Erythroblast (primary cell): ENCODE data around the gene NKD1.

Experiments used
- DNase-seq, 2 experiments: peaks; one replicate each; lab custom pipeline; 2025; lab: John Stamatoyannopoulos, UW
- GATA1 ChIP-seq: IDR thresholded peaks from 2 replicates; pipeline ENCODE4 v1.6.1; 2011; ENCODE audit warnings: low read depth, mild to moderate bottlenecking, control low read depth, low read length, moderate library complexity
- POLR2A ChIP-seq: IDR thresholded peaks from 2 replicates; pipeline ENCODE4 v1.6.1; 2011; ENCODE audit warnings: mild to moderate bottlenecking, low read length

The NKD1 gene

GRCh38 chr16:50537533-50538290 lies 10.5 kb upstream of the NKD1 start:
- DNase-seq, result no peak
- TF ChIP-seq GATA1 (no peak), POLR2A (no peak)

DNA sequence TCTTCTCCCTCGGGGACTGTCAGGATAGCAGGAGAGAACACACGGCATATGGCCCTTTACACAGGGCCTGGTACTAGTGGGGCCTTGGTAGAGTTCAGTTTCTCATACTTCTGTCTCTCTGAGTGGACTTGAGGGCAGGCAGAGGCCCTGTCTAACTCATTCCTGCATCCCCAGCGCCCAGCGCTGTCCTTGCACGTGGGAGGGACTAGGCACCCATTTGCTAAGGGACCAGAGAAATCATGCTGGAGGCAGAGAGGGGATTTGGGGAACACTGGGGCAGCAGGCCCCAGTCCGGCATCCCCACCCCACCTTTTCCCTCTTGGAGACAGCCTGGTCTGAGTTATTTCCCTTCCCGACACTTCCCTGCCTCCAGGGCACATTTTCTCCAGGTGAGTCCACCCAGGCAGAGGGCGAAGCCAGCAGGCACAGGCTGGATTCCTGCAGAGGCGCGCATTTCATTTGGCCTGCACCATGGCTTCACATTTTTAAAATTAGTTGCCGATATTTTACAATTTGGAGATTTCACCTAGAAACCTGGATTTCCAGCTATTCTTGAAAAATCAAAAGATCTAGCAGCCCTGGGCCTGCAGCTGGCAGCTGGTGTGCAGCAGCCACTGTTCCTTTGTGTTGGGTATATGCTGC lies 9.7 kb upstream of the NKD1 start:
- no peak for TF ChIP-seq GATA1
- no peak for TF ChIP-seq POLR2A
- DNase-seq, result no peak

GRCh38 chr16:50539053-50539695 lies 9.0 kb upstream of the NKD1 start:
- TF ChIP-seq GATA1 (no peak), POLR2A (no peak)
- DNase-seq, result no peak

DNA sequence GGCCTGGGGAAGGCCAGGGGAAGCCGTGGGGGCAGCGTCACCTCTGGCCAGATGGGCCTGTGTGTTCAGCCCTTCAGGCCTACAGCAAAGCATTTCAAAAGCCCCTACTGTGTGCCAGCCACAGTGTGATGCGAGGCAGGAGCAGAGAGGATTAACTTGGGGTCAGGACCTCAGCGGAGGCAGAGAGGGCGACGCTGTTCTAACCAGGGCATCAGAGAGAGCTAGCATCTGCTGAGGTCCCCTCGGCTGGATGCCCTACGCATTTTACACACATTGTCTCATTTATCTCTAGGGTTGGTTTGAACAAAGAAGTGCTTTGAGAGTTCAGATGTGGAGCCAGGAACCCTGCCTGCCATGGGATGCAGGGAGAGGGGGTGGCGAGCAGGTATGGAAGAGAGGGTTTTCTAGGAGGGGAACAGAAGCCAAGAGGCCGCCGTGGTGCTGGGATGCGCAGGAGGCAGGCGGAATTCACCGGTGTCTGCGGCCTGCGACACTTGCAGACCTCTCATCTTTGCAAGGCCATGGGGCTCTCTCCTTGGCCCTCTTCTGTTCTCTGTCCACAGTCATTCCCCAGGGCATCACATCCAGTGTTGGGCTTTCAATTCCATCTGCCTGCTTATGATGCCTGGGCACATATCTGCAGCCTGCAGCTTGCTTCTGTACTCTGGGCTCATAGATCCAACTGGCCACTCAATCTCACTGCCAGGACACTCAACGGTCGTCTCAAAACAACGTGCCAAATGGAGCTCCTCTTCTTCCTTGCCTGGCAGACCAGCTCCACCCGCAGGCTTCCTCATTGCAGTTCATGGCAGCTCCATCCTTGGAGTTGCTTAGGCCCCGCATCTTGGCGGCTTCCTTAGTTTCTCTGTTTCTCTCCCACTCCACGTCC lies 8.1 kb upstream of the NKD1 start:
- no peak for TF ChIP-seq POLR2A
- no peak for TF ChIP-seq GATA1

DNA sequence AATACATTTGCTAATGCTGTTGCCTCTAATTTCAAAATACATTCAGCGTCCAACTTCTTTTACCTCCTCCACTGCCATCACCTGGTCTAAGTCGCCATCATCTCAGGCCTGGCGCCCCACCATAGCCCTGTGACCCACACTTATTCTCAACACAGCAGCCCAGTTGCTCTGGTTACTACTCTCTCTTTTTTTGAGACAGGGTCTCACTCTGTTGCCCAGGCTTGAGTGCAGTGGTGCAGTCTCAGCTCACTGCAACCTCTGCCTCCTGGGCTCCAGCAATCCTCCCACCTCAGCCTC lies 7.5 kb upstream of the NKD1 start:
- DNase-seq, result no peak
- TF ChIP-seq POLR2A (no peak), GATA1 (no peak)

More for the DNA sequence above, 8.1 kb upstream of the NKD1 start:
- DNase-seq, result no peak

GRCh38 chr16:50542703-50543102 lies 5.5 kb upstream of the NKD1 start:
- DNase-seq, result no peak
- TF ChIP-seq GATA1 (no peak), POLR2A (no peak)

DNA sequence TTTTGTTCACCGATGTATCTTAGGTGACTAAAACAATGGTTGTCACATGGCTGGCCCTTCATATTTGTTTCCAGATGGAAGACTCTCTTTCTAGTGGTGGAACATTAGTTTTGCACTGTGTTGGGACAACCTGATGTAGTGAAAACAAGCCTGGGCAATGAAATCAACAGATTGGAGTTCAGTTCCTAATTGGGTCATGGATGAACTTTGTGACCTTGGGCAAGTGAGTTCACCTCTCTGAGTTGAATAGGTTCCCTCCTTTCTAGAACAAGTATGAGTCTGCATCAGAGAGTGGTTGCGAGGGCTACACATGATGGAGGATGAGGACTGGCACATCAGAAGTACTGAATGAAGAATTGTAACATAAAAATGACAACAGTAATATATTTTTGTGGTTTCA lies 2.1 kb upstream of the NKD1 start:
- no peak for TF ChIP-seq GATA1
- no peak for TF ChIP-seq POLR2A
- no peak for DNase-seq

- TF ChIP-seq POLR2A (no peak), GATA1 (no peak)
- DNase-seq, result peak; percentile 49 to 50
Observed at GRCh38 chr16:50547340-50548124, 664 bp upstream of the NKD1 start.

DNA sequence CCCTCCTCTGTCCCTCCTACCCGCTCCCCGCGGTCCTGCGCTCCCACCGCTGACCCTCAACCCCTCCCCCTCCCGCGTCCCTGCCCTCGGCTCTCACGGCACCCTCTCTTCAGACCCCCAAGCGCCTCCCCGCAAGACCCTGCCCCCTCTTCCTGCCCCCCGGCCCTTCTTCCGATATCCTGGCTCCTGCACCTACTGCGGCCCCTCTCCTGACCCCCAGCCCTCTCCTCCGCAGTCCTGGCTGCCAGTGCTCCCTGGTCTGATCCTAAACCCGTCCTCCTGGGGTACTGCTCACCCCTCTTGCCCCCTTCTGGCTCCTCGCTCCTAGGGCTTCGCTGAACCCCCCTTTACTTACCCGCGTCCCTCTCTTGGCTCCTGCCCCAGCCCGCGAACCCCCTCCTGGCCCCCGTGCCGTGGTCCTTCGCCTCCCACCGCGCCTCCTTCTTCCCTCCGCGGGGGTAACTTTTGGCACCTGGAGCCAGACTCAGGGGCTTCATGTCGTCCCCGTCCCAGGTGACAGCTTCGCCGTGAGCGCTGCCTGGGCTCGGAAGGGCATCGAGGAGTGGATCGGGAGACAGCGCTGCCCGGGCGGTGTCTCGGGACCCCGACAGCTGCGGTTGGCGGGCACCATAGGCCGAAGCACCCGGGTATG lies 839 bp downstream of the NKD1 start:
- TF ChIP-seq GATA1 (no peak), POLR2A (no peak)
- DNase-seq, result no peak

DNA sequence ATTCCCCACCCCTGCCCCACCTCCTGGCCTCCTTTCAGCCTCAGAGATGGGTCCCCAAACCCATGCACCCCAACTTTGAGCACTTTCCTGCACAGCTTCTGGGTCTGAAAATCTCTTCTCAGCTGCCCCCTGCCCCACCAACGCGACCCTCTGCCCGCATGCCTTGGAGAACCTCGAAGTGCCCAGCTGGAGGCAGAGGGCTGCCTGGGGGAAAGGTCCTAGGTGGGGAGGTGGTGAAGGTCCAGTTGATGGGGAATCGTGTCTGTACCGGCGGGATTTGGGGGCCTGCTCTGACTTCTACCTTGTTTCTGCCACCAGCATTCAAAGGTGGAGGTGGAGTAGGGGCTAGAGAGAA lies 1.3 kb downstream of the NKD1 start:
- no peak for DNase-seq

DNA sequence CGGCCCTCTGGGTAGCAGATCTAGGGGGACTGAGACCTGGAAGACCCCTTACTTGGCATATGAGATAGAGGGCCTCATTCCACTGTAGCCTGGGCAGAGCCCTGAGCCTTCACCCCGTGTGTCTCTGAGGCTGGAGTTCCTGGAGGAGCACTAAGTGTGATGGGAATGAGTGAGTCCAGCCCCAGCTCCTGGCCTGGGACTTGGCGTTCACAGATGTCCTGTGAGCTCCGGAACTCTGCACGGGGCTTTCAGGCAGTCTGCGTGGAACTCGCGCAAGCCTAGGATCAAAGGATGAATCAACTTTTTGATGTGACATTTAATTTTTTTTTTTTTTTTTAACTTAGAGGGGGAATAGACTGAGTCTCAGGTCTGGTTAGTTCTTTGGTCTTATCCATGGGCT lies 1.8 kb downstream of the NKD1 start:
- TF ChIP-seq GATA1 (no peak), POLR2A (no peak)
- DNase-seq, result no peak

More for the DNA sequence above, 1.3 kb downstream of the NKD1 start:
- no peak for TF ChIP-seq POLR2A
- TF ChIP-seq GATA1, result no peak

- DNase-seq, result no peak
- TF ChIP-seq GATA1 (no peak), POLR2A (no peak)
Observed at GRCh38 chr16:50550866-50551641, 2.9 kb downstream of the NKD1 start.
